ENCODE results near the gene MYB. TPM values are rescaled to one million over a fixed set of nuclear protein-coding genes. Genes with fewer than 3 reads are reported as not detected.

The MYB gene
- total RNA-seq, 1 experiment from 2014 or later, result 3.7 TPM

- H3K9ac ChIP-seq (ENCODE audit: low read length), result no peak overlapping the region
- POLR2A ChIA-PET, result no interaction called here
- no peak overlapping the region for H3K4me2 ChIP-seq (ENCODE audit: low read length)
- H3K4me3 ChIP-seq (replicated peaks in 1 of 2; ENCODE audit: low read depth in 1 of 2, low read length in 2 of 2), result no peak overlapping the region
- H3K9me2 ChIP-seq (ENCODE audit: insufficient read depth), result no peaks in the 10 kb centered on the region
- intact Hi-C loops (cut with micrococcal nuclease), result no loop called here
- H3K27me3 ChIP-seq (ENCODE audit: insufficient read depth, low read length), result no peaks in the 10 kb centered on the region
- no peak overlapping the region for H2AFZ ChIP-seq (ENCODE audit: low read depth, low read length, poor library complexity, severe bottlenecking)
- H3K79me2 ChIP-seq (ENCODE audit: insufficient read depth, low read length), result no peaks in the 10 kb centered on the region
- RAD21 ChIA-PET (ENCODE audit: low non-redundant PET in 1 of 2, low total read pairs in 2 of 2, uncharacterized antibody in 2 of 2, unreplicated experiment in 2 of 2), result no interaction called here
- ATAC-seq (no peak), DNase-seq (ENCODE audit: low read depth, low spot score) (no peak)
- CTCF ChIA-PET, result no interaction called here
- H3K36me3 ChIP-seq (ENCODE audit: control insufficient read depth in 1 of 2, insufficient read depth in 2 of 2, low read length in 2 of 2), result 0 out of 4 replicates have a peak, but pooled peaks cover 0 to 2% of the 10 kb centered on the region in 2 experiments
- no TSS peak for BruUV-seq (replicated peaks)
- no peaks in the 10 kb centered on the region for H3K9me3 ChIP-seq (ENCODE audit: control insufficient read depth in 1 of 2, insufficient read depth in 1 of 2, low read depth in 1 of 2, low read length in 2 of 2)
- H3K27ac ChIP-seq (ENCODE audit: low read depth, low read length), result no peak overlapping the region
- H4K20me1 ChIP-seq (ENCODE audit: insufficient read depth), result no peaks in the 10 kb centered on the region
- TF ChIP-seq RAD21 (IDR thresholded peaks at IDR 0.05; ENCODE audit: low read depth) (no peak), YY1 (IDR thresholded peaks at IDR 0.05; ENCODE audit: extremely low read depth, insufficient replicate concordance, low read depth, low read length) (no peak), POLR2AphosphoS5 (IDR thresholded peaks at IDR 0.05; ENCODE audit: low read depth, low read length) (no peak), SRF (IDR thresholded peaks at IDR 0.05; ENCODE audit: low read depth) (no peak), EZH2phosphoT487 (IDR thresholded peaks at IDR 0.05; ENCODE audit: borderline replicate concordance) (no peak), MAX (IDR thresholded peaks at IDR 0.05) (no peak), CEBPB (IDR thresholded peaks at IDR 0.05; ENCODE audit: low read depth) (no peak), SP1 (IDR thresholded peaks at IDR 0.05; ENCODE audit: low read depth) (no peak), ZFX (IDR thresholded peaks at IDR 0.05) (no peak), EZH2 (IDR thresholded peaks at IDR 0.05) (no peak), POLR2A (IDR thresholded peaks at IDR 0.05; ENCODE audit: borderline replicate concordance, extremely low read depth, insufficient read depth, insufficient read length) (no peak)
- TF ChIP-seq, protein P1, sequence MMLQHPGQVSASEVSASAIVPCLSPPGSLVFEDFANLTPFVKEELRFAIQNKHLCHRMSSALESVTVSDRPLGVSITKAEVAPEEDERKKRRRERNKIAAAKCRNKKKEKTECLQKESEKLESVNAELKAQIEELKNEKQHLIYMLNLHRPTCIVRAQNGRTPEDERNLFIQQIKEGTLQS (IDR thresholded peaks at IDR 0.05), result no peak
- TF ChIP-seq, protein P2, sequence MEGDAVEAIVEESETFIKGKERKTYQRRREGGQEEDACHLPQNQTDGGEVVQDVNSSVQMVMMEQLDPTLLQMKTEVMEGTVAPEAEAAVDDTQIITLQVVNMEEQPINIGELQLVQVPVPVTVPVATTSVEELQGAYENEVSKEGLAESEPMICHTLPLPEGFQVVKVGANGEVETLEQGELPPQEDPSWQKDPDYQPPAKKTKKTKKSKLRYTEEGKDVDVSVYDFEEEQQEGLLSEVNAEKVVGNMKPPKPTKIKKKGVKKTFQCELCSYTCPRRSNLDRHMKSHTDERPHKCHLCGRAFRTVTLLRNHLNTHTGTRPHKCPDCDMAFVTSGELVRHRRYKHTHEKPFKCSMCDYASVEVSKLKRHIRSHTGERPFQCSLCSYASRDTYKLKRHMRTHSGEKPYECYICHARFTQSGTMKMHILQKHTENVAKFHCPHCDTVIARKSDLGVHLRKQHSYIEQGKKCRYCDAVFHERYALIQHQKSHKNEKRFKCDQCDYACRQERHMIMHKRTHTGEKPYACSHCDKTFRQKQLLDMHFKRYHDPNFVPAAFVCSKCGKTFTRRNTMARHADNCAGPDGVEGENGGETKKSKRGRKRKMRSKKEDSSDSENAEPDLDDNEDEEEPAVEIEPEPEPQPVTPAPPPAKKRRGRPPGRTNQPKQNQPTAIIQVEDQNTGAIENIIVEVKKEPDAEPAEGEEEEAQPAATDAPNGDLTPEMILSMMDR (IDR thresholded peaks at IDR 0.05 in 2 of 3, conservative IDR thresholded peaks at IDR 0.05 in 1 of 3; ENCODE audit: borderline replicate concordance in 1 of 3, insufficient read depth in 1 of 3, low read depth in 2 of 3, low read length in 2 of 3), result no peak
- no peaks in the 10 kb centered on the region for H3K4me1 ChIP-seq (ENCODE audit: control insufficient read depth in 1 of 2, insufficient read depth in 2 of 2, low read length in 2 of 2)
Measured at GRCh38 chr6:135191508-135192255, 10.6 kb downstream of the MYB start.
